Endometrial microvascular endothelial cells (primary cell): Measurements from ENCODE around the gene FOXO3. TPM values are rescaled to one million over a fixed set of nuclear protein-coding genes. Genes with fewer than 3 reads are reported as not detected.
"Not testable (repeated sequence)": the region's sequence is repeated elsewhere in the genome, so short reads cannot be mapped to it uniquely, and the experiment has no call there.

Source experiments
- in situ Hi-C: cut with HindIII; loops from 2 replicates; pipeline ENCODE4 v1.10.0; 2017; ENCODE audit warnings: low sequenced_read_pairs, low pct_unique_long_range_greater_than_20kb; ENCODE audit errors: inconsistent ontology term
- total RNA-seq: library from RNA; depleted of rRNA; stranded (reverse); fragments of >200 nt; gene quantifications from one replicate; pipeline ENCODE4 v1.2.3, GENCODE V29; 2015; ENCODE audit errors: inconsistent ontology term

Gene FOXO3
- total RNA-seq, 1 donor from 2014 or later = 12.8 TPM

- in situ Hi-C loops = loop anchor here (25.0 kb wide), 1 partner anchor 538 kb away; the partner anchor contains the start of genes CEP57L1 and SESN1
These were observed 11.5 kb upstream of the FOXO3 start for GRCh38 chr6:108549241-108549640.

GRCh38 chr6:108549741-108550140 is 11.0 kb upstream of the FOXO3 start:
- in situ Hi-C loops = loop anchor here (25.0 kb wide), 1 partner anchor 538 kb away; the partner anchor contains the start of genes CEP57L1 and SESN1

GRCh38 chr6:108550256-108550655 is 10.5 kb upstream of the FOXO3 start:
- in situ Hi-C loops = no loop called here

GRCh38 chr6:108555399-108556052 is 5.2 kb upstream of the FOXO3 start:
- in situ Hi-C loops = no loop called here

GRCh38 chr6:108556250-108556649 is 4.5 kb upstream of the FOXO3 start:
- in situ Hi-C loops = no loop called here

GRCh38 chr6:108556866-108557493 is 3.7 kb upstream of the FOXO3 start:
- in situ Hi-C loops = no loop called here

GRCh38 chr6:108557494-108558371 is 3.0 kb upstream of the FOXO3 start:
- in situ Hi-C loops = no loop called here

- in situ Hi-C loops = no loop called here
These were observed 2.2 kb upstream of the FOXO3 start for GRCh38 chr6:108558372-108559096.

- in situ Hi-C loops = no loop called here
These were observed 1.4 kb upstream of the FOXO3 start for GRCh38 chr6:108559097-108559883.

- in situ Hi-C loops = no loop called here
These were observed 744 bp upstream of the FOXO3 start for GRCh38 chr6:108559884-108560462.

GRCh38 chr6:108561309-108561647 is 561 bp downstream of the FOXO3 start:
- in situ Hi-C loops = not testable (repeated sequence)

GRCh38 chr6:108561742-108562502 is 1.2 kb downstream of the FOXO3 start:
- in situ Hi-C loops = no loop called here

GRCh38 chr6:108562503-108562993 is 1.8 kb downstream of the FOXO3 start:
- in situ Hi-C loops = no loop called here

- in situ Hi-C loops = no loop called here
These were observed 2.6 kb downstream of the FOXO3 start for GRCh38 chr6:108563292-108563691.

GRCh38 chr6:108564178-108564577 is 3.5 kb downstream of the FOXO3 start:
- in situ Hi-C loops = no loop called here

GRCh38 chr6:108565091-108565766 is 4.5 kb downstream of the FOXO3 start:
- in situ Hi-C loops = no loop called here

- in situ Hi-C loops = no loop called here
These were observed 5.2 kb downstream of the FOXO3 start for GRCh38 chr6:108565893-108566292.
